SK-N-SH (cell line): ENCODE measurements around the gene STIM1.

ENCODE experiments used
- EZH2phosphoT487 ChIP-seq: fragments of 200-600 bp; sonication (generic); IDR thresholded peaks from 2 replicates; pipeline ENCODE4 v1.6.1; 2017; ENCODE audit warnings: low read depth, mixed run types, mild to moderate bottlenecking, antibody characterized with exemption, moderate library complexity, borderline replicate concordance
- FOXM1 ChIP-seq: IDR thresholded peaks from 2 replicates; pipeline ENCODE4 v1.4.0; 2012; ENCODE audit warnings: low read depth, mild to moderate bottlenecking
- NRF1 ChIP-seq: IDR thresholded peaks from 2 replicates; pipeline ENCODE4 v1.6.1; 2012; ENCODE audit warnings: low read depth, mild to moderate bottlenecking, low read length
- POLR2AphosphoS5 ChIP-seq: IDR thresholded peaks from 2 replicates; pipeline ENCODE4 v1.6.1; 2012; ENCODE audit warnings: low read depth, low read length
- RAD21 ChIP-seq: IDR thresholded peaks from 2 replicates; pipeline ENCODE4 v1.6.1; 2012; ENCODE audit warnings: mild to moderate bottlenecking, low read length
- RCOR1 ChIP-seq: fragments of 150-350 bp; IDR thresholded peaks from 2 replicates; pipeline ENCODE4 v1.6.1; 2017; ENCODE audit warnings: antibody characterized with exemption, low read length
- TAF1 ChIP-seq: IDR thresholded peaks from 2 replicates; pipeline ENCODE4 v1.6.1; 2012; ENCODE audit warnings: low read depth, mild to moderate bottlenecking, low read length, moderate library complexity, borderline replicate concordance
- TEAD4 ChIP-seq: IDR thresholded peaks from 2 replicates; pipeline ENCODE4 v1.4.0; 2012; ENCODE audit warnings: mild to moderate bottlenecking, borderline replicate concordance; ENCODE audit not compliant: insufficient read depth
- YY1 ChIP-seq: IDR thresholded peaks from 2 replicates; pipeline ENCODE4 v1.4.0; 2012; ENCODE audit warnings: low read depth, mild to moderate bottlenecking
- TF ChIP-seq, protein P1 (sequence below): fragments of 200-600 bp; sonication (generic); IDR thresholded peaks from 2 replicates; pipeline ENCODE4 v1.6.1; 2017; ENCODE audit warnings: antibody characterized with exemption, mild to moderate bottlenecking, moderate library complexity
- TF ChIP-seq, protein P2 (sequence below): fragments of 150-350 bp; IDR thresholded peaks from 2 replicates; pipeline ENCODE4 v1.6.1; 2017; ENCODE audit warnings: antibody characterized with exemption, low read length, low read depth, borderline replicate concordance
- TF ChIP-seq, protein P3 (sequence below): IDR thresholded peaks from 2 replicates; pipeline ENCODE4 v1.6.1; 2012; ENCODE audit warnings: mild to moderate bottlenecking, low read depth, low read length, moderate library complexity
- TF ChIP-seq, protein P4 (sequence below): IDR thresholded peaks from 2 replicates; pipeline ENCODE4 v1.4.0; 2012; ENCODE audit warnings: low read depth

DNA sequence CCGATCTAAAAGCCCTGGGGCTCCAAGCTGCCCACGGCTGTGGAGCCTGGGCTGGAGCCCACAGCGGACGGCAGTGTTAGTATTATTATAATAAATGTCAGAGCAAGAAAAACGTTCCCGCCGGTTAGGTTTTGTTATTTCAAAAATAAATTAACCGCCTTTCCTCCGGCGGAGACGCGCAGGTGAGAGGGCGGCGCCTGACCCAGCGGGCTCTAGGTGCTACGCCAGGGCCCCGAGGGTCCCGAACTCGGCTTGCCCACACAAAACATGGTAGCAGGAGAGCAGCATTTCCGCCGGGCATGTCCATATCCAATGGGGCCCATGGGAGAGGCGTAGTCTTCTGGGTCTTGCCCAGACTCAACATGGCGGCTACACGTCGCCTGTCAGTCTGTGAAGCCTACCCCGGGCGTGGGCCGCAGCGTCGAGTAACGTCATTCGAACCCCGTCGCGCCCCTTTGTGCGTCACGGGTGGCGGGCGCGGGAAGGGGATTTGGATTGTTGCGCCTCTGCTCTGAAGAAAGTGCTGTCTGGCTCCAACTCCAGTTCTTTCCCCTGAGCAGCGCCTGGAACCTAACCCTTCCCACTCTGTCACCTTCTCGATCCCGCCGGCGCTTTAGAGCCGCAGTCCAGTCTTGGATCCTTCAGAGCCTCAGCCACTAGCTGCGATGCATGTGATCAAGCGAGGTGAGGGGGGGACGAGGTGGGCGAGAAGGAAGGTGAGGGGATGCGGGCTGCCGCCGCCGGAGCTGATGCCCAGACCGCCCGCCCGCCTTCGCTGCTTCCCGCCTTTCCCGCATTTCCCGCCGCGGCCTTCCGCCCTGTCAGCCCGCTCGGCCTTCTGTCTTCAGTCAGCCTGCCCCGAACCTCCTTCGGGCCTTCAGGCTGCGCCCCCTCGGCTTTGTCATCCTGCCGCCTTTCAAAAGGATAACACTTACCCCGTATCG is 239.2 kb downstream of the STIM1 start, which contains the start of gene RRM1:
- TF ChIP-seq, protein P1, sequence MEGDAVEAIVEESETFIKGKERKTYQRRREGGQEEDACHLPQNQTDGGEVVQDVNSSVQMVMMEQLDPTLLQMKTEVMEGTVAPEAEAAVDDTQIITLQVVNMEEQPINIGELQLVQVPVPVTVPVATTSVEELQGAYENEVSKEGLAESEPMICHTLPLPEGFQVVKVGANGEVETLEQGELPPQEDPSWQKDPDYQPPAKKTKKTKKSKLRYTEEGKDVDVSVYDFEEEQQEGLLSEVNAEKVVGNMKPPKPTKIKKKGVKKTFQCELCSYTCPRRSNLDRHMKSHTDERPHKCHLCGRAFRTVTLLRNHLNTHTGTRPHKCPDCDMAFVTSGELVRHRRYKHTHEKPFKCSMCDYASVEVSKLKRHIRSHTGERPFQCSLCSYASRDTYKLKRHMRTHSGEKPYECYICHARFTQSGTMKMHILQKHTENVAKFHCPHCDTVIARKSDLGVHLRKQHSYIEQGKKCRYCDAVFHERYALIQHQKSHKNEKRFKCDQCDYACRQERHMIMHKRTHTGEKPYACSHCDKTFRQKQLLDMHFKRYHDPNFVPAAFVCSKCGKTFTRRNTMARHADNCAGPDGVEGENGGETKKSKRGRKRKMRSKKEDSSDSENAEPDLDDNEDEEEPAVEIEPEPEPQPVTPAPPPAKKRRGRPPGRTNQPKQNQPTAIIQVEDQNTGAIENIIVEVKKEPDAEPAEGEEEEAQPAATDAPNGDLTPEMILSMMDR = no peak
- TF ChIP-seq, protein P2, sequence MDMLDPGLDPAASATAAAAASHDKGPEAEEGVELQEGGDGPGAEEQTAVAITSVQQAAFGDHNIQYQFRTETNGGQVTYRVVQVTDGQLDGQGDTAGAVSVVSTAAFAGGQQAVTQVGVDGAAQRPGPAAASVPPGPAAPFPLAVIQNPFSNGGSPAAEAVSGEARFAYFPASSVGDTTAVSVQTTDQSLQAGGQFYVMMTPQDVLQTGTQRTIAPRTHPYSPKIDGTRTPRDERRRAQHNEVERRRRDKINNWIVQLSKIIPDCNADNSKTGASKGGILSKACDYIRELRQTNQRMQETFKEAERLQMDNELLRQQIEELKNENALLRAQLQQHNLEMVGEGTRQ = no peak
- TF ChIP-seq TEAD4 = no peak
- TF ChIP-seq YY1 = peak; percentile 99
- TF ChIP-seq POLR2AphosphoS5 = peak; percentile 54
- TF ChIP-seq RAD21 = no peak
- TF ChIP-seq, protein P3, sequence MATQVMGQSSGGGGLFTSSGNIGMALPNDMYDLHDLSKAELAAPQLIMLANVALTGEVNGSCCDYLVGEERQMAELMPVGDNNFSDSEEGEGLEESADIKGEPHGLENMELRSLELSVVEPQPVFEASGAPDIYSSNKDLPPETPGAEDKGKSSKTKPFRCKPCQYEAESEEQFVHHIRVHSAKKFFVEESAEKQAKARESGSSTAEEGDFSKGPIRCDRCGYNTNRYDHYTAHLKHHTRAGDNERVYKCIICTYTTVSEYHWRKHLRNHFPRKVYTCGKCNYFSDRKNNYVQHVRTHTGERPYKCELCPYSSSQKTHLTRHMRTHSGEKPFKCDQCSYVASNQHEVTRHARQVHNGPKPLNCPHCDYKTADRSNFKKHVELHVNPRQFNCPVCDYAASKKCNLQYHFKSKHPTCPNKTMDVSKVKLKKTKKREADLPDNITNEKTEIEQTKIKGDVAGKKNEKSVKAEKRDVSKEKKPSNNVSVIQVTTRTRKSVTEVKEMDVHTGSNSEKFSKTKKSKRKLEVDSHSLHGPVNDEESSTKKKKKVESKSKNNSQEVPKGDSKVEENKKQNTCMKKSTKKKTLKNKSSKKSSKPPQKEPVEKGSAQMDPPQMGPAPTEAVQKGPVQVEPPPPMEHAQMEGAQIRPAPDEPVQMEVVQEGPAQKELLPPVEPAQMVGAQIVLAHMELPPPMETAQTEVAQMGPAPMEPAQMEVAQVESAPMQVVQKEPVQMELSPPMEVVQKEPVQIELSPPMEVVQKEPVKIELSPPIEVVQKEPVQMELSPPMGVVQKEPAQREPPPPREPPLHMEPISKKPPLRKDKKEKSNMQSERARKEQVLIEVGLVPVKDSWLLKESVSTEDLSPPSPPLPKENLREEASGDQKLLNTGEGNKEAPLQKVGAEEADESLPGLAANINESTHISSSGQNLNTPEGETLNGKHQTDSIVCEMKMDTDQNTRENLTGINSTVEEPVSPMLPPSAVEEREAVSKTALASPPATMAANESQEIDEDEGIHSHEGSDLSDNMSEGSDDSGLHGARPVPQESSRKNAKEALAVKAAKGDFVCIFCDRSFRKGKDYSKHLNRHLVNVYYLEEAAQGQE = 0 out of 2 replicates have a peak, but pooled peaks have one; percentile 6
- TF ChIP-seq RCOR1 = no peak
- TF ChIP-seq, protein P4, sequence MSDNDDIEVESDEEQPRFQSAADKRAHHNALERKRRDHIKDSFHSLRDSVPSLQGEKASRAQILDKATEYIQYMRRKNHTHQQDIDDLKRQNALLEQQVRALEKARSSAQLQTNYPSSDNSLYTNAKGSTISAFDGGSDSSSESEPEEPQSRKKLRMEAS = peak; percentile 57; the same call in 1 of the 2 replicates
- no peak for TF ChIP-seq NRF1
- TF ChIP-seq TAF1 = peak; percentile 80; the same call in 1 of the 2 replicates
- TF ChIP-seq FOXM1 = no peak
- TF ChIP-seq EZH2phosphoT487 = no peak
